GM23338 (cell line): ENCODE data around the gene CFAP47. TPM values are rescaled to one million over a fixed set of nuclear protein-coding genes. Genes with fewer than 3 reads are reported as not detected.
"Not testable (repeated sequence)": the region's sequence is repeated elsewhere in the genome, so short reads cannot be mapped to it uniquely, and the experiment has no call there.

ENCODE experiments used
- ATAC-seq: fragments of 200-7000 bp; cut with Tn5 transposase; 3 replicates; pipeline ENCODE4 v1.9.1; 2020
- DNase-seq: peaks from one replicate; pipeline ENCODE4 v3.0.0-alpha.2; 2015; ENCODE audit warnings: low spot score
- H2AFZ ChIP-seq: fragments of 200-600 bp; sonication (generic); 2 replicates; pipeline ENCODE4 v1.8.0; 2016; ENCODE audit warnings: antibody characterized with exemption, mild to moderate bottlenecking, moderate library complexity
- H3F3A ChIP-seq: fragments of 200-600 bp; sonication (generic); replicated peaks from 2 replicates; pipeline ENCODE4 v1.8.0; 2017; ENCODE audit warnings: antibody characterized with exemption, mixed run types, low read depth
- H3K27ac ChIP-seq: fragments of 200-600 bp; sonication (generic); 2 replicates; pipeline ENCODE4 v1.6.1; 2016; ENCODE audit warnings: low read depth
- H3K27me3 ChIP-seq: fragments of 200-600 bp; sonication (generic); 2 replicates; pipeline ENCODE4 v1.8.0; 2016; ENCODE audit warnings: mild to moderate bottlenecking, mixed run types, moderate library complexity; ENCODE audit not compliant: insufficient read depth
- H3K36me3 ChIP-seq: fragments of 200-600 bp; sonication (generic); 2 replicates; pipeline ENCODE4 v1.8.0; 2016; ENCODE audit warnings: mild to moderate bottlenecking; ENCODE audit not compliant: insufficient read depth
- H3K4me1 ChIP-seq: fragments of 200-600 bp; sonication (generic); 2 replicates; pipeline ENCODE4 v1.8.0; 2016; ENCODE audit warnings: mild to moderate bottlenecking, moderate library complexity; ENCODE audit not compliant: insufficient read depth
- H3K4me2 ChIP-seq: fragments of 200-600 bp; sonication (generic); 2 replicates; pipeline ENCODE4 v1.7.1; 2017; ENCODE audit warnings: mixed run types
- H3K4me3 ChIP-seq: fragments of 200-600 bp; sonication (generic); 2 replicates; pipeline ENCODE4 v1.6.1; 2016; ENCODE audit warnings: mixed run types
- H3K79me2 ChIP-seq: fragments of 200-600 bp; sonication (generic); replicated peaks from 2 replicates; pipeline ENCODE4 v1.8.0; 2017; ENCODE audit warnings: mild to moderate bottlenecking; ENCODE audit not compliant: insufficient read depth
- H3K9me2 ChIP-seq: fragments of 200-600 bp; sonication (generic); 2 replicates; pipeline ENCODE4 v1.8.0; 2017; ENCODE audit not compliant: insufficient read depth
- H4K20me1 ChIP-seq: fragments of 200-600 bp; sonication (generic); replicated peaks from 2 replicates; pipeline ENCODE4 v1.8.0; 2017; ENCODE audit warnings: mild to moderate bottlenecking; ENCODE audit not compliant: insufficient read depth
- H3K27ac Mint-ChIP-seq: 2 replicates; pipeline ENCODE4 v1.8.0; 2020; ENCODE audit warnings: inconsistent platforms, mild to moderate bottlenecking, moderate library complexity, mixed read lengths
- H3K27me3 Mint-ChIP-seq: 3 replicates; pipeline ENCODE4 v1.8.0; 2022; ENCODE audit warnings: low read depth, mild to moderate bottlenecking, moderate library complexity, mixed read lengths, inconsistent platforms; ENCODE audit not compliant: insufficient read depth, poor library complexity
- H3K36me3 Mint-ChIP-seq: 3 replicates; pipeline ENCODE4 v1.8.0; 2021; ENCODE audit warnings: low read depth, mild to moderate bottlenecking, inconsistent platforms, moderate library complexity, mixed read lengths
- H3K4me1 Mint-ChIP-seq: 3 replicates; pipeline ENCODE4 v1.8.0; 2020; ENCODE audit warnings: mild to moderate bottlenecking, inconsistent platforms, mixed read lengths
- H3K4me3 Mint-ChIP-seq: 3 replicates; pipeline ENCODE4 v1.8.0; 2021; ENCODE audit warnings: moderate library complexity, mild to moderate bottlenecking, inconsistent platforms, mixed read lengths
- H3K9me3 Mint-ChIP-seq: 3 replicates; pipeline ENCODE4 v1.8.0; 2020; ENCODE audit warnings: moderate library complexity, mild to moderate bottlenecking, inconsistent platforms, mixed read lengths
- CREB1 ChIP-seq: fragments of 250-450 bp; sonication (Bioruptor Pico); IDR thresholded peaks from 2 replicates; pipeline ENCODE4 v1.5.0; 2020; ENCODE audit warnings: low read depth, mild to moderate bottlenecking, moderate library complexity
- CTCF ChIP-seq, 2 experiments: fragments of 200-600 bp in 1 of 2; sonication (generic) in 1 of 2; conservative IDR thresholded peaks; 2 replicates each; pipeline versions ENCODE4 v1.5.1 to v1.6.1; 2016 to 2017; ENCODE audit warnings: antibody characterized with exemption in 2 of 2, low read depth in 2 of 2, mild to moderate bottlenecking in 2 of 2, moderate library complexity in 1 of 2
- ETS1 ChIP-seq: IDR thresholded peaks from 2 replicates; pipeline ENCODE4 v1.6.1; 2016; ENCODE audit warnings: antibody characterized with exemption
- EZH2 ChIP-seq: fragments of 200-600 bp; sonication (generic); IDR thresholded peaks from one replicate; pipeline ENCODE4 v1.8.0; 2017; ENCODE audit warnings: antibody characterized with exemption, mild to moderate bottlenecking, low read depth; ENCODE audit not compliant: unreplicated experiment
- EZH2phosphoT487 ChIP-seq: fragments of 200-600 bp; sonication (generic); IDR thresholded peaks from one replicate; pipeline ENCODE4 v1.8.1; 2018; ENCODE audit warnings: antibody characterized with exemption; ENCODE audit not compliant: unreplicated experiment
- JUNB ChIP-seq: IDR thresholded peaks from one replicate; pipeline ENCODE4 v1.6.1; 2016; ENCODE audit warnings: antibody characterized with exemption; ENCODE audit not compliant: unreplicated experiment
- NANOG ChIP-seq: IDR thresholded peaks from 2 replicates; pipeline ENCODE4 v1.6.1; 2016; ENCODE audit warnings: antibody characterized with exemption, borderline replicate concordance
- POLR2AphosphoS5 ChIP-seq: IDR thresholded peaks from 2 replicates; pipeline ENCODE4 v1.6.1; 2016; ENCODE audit warnings: antibody characterized with exemption, low read depth
- REST ChIP-seq: IDR thresholded peaks from one replicate; pipeline ENCODE4 v1.6.1; 2018; ENCODE audit warnings: antibody characterized with exemption; ENCODE audit not compliant: unreplicated experiment
- STAT1 ChIP-seq: IDR thresholded peaks from one replicate; pipeline ENCODE4 v1.6.1; 2016; ENCODE audit warnings: antibody characterized with exemption; ENCODE audit not compliant: unreplicated experiment
- ZNF114 ChIP-seq: fragments of 250-450 bp; sonication (Bioruptor Pico); IDR thresholded peaks from 2 replicates; pipeline ENCODE4 v1.5.0; 2020; ENCODE audit warnings: mild to moderate bottlenecking, moderate library complexity
- polyA plus RNA-seq: library from polyadenylated mRNA; unstranded; fragments of >200 nt; fragmentation: Nextera tagmentation; extraction: Ambion mirVana; gene quantifications from 2 replicates; pipeline ENCODE4 v1.2.1, GENCODE V29; 2016
- total RNA-seq: library from RNA; depleted of rRNA; stranded (reverse); fragments of >200 nt; shearing (Covaris generic); gene quantifications from 2 replicates; pipeline ENCODE4 v1.2.3, GENCODE V29; 2014

Gene CFAP47
- total and polyA plus RNA-seq, 2 experiments from 2014 or later = not detected

- TF ChIP-seq CTCF (conservative IDR thresholded peaks at IDR 0.05; ENCODE audit: low read depth in 2 of 2) (no peak), STAT1 (no peak)
Measured at GRCh38 chrX:36071061-36071460, 151.5 kb downstream of the CFAP47 start (continued).

GRCh38 chrX:36075009-36075408 lies 155.5 kb downstream of the CFAP47 start:
- not testable (repeated sequence) for H3K4me1 ChIP-seq, H3K27ac ChIP-seq, H3K79me2 ChIP-seq, H3K4me2 ChIP-seq, ATAC-seq, H3K27ac Mint-ChIP-seq, H3K9me2 ChIP-seq, H3K27me3 Mint-ChIP-seq, H2AFZ ChIP-seq, H3K36me3 ChIP-seq, H3F3A ChIP-seq, H3K4me3 Mint-ChIP-seq, H3K9me3 Mint-ChIP-seq, DNase-seq, H3K36me3 Mint-ChIP-seq, H3K4me1 Mint-ChIP-seq, H3K4me3 ChIP-seq, H3K27me3 ChIP-seq, H4K20me1 ChIP-seq

GRCh38 chrX:36083256-36083655 lies 163.7 kb downstream of the CFAP47 start:
- Mint-ChIP-seq H3K9me3 (no peaks in the 10 kb centered on the region; the same call in 2 of the 3 replicates), H3K4me3 (no peak overlapping the region), H3K4me1 (no peaks in the 10 kb centered on the region), H3K27me3 (no peaks in the 10 kb centered on the region), H3K27ac (no peak overlapping the region), H3K36me3 (no peaks in the 10 kb centered on the region)
- no peaks in the 10 kb centered on the region for H3K79me2 ChIP-seq
- no peak overlapping the region for H3K4me2 ChIP-seq
- H3K4me1 ChIP-seq = no peaks in the 10 kb centered on the region
- H3K27ac ChIP-seq = no peak overlapping the region
- no peaks in the 10 kb centered on the region for H3F3A ChIP-seq
- no peak overlapping the region for H2AFZ ChIP-seq
- H4K20me1 ChIP-seq = no peaks in the 10 kb centered on the region
- ATAC-seq = no peak
- H3K27me3 ChIP-seq = no peaks in the 10 kb centered on the region
- no peak for DNase-seq
- no peaks in the 10 kb centered on the region for H3K9me2 ChIP-seq
- H3K36me3 ChIP-seq = no peaks in the 10 kb centered on the region
- H3K4me3 ChIP-seq = no peak overlapping the region
- TF ChIP-seq ZNF114 = no peak
- no peak for TF ChIP-seq NANOG
- no peak for TF ChIP-seq EZH2phosphoT487
- TF ChIP-seq CREB1 (CRISPR knock-in tag) = no peak
- TF ChIP-seq REST = no peak
- TF ChIP-seq POLR2AphosphoS5 = no peak
- no peak for TF ChIP-seq JUNB
- no peak for TF ChIP-seq ETS1
- no peak for TF ChIP-seq EZH2
